ENCODE results near the gene ACVRL1.

- TF ChIP-seq, protein P1, sequence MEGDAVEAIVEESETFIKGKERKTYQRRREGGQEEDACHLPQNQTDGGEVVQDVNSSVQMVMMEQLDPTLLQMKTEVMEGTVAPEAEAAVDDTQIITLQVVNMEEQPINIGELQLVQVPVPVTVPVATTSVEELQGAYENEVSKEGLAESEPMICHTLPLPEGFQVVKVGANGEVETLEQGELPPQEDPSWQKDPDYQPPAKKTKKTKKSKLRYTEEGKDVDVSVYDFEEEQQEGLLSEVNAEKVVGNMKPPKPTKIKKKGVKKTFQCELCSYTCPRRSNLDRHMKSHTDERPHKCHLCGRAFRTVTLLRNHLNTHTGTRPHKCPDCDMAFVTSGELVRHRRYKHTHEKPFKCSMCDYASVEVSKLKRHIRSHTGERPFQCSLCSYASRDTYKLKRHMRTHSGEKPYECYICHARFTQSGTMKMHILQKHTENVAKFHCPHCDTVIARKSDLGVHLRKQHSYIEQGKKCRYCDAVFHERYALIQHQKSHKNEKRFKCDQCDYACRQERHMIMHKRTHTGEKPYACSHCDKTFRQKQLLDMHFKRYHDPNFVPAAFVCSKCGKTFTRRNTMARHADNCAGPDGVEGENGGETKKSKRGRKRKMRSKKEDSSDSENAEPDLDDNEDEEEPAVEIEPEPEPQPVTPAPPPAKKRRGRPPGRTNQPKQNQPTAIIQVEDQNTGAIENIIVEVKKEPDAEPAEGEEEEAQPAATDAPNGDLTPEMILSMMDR (conservative IDR thresholded peaks at IDR 0.05) = no peak
- TF ChIP-seq EZH2 (IDR thresholded peaks at IDR 0.05; ENCODE audit: low read depth) = no peak
These were observed 4.0 kb downstream of the ACVRL1 start for GRCh38 chr12:51911307-51911706.

Data from PC-9 (cell line).